NCI-H526 (cell line): ENCODE measurements around the gene ARHGAP28.

Experiments
- DNase-seq, 2 experiments: peaks; one replicate each; lab custom pipeline; 2025; lab: John Stamatoyannopoulos, UW

Gene ARHGAP28, protein sequence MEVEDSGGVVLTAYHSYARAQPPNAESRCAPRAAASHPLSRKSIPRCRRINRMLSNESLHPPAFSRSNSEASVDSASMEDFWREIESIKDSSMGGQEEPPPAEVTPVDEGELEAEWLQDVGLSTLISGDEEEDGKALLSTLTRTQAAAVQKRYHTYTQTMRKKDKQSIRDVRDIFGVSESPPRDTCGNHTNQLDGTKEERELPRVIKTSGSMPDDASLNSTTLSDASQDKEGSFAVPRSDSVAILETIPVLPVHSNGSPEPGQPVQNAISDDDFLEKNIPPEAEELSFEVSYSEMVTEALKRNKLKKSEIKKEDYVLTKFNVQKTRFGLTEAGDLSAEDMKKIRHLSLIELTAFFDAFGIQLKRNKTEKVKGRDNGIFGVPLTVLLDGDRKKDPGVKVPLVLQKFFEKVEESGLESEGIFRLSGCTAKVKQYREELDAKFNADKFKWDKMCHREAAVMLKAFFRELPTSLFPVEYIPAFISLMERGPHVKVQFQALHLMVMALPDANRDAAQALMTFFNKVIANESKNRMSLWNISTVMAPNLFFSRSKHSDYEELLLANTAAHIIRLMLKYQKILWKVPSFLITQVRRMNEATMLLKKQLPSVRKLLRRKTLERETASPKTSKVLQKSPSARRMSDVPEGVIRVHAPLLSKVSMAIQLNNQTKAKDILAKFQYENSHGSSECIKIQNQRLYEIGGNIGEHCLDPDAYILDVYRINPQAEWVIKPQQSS

DNA sequence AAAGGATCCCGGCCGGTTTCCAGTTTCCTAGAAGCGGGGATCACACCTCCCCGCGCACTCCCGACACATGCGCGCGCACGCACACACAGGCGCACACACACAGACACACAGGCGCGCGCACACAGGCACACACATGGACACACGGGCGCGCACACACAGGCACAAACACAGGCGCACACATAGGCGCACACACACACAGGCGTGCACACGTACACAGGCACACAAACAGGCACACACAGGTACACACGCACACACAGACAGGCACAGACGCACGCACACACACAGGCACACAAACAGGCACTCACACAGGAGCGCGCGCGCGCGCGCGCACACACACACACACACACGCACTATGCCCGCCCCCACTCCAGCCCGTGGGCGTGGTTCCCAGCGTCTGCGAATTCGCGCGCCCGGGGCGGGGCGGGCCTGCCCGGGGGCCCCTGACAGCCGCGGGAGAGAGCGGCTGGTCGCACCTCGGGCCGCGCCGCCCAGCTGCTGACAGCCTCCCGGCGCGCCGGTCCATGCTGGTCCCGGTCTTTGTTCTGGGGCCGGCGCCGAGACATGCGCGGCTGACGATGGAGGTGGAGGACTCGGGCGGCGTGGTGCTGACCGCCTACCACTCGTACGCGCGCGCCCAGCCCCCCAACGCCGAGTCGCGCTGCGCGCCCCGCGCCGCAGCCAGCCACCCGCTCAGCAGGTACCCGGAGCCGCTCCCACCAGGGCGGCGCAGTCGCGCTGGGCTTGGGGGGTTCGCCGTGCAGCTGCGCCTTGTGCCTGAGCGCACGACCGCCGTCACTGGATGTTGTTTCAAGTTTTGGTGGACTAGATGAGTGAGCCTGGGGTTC lies at the start of gene ARHGAP28:
Gene ARHGAP28, plus strand, starts transcription at position 470 of the 845 bp plus-strand sequence. Its CDS starts 106 bp downstream, at position 576.
- peak; percentile 79 to 90 for DNase-seq

DNA sequence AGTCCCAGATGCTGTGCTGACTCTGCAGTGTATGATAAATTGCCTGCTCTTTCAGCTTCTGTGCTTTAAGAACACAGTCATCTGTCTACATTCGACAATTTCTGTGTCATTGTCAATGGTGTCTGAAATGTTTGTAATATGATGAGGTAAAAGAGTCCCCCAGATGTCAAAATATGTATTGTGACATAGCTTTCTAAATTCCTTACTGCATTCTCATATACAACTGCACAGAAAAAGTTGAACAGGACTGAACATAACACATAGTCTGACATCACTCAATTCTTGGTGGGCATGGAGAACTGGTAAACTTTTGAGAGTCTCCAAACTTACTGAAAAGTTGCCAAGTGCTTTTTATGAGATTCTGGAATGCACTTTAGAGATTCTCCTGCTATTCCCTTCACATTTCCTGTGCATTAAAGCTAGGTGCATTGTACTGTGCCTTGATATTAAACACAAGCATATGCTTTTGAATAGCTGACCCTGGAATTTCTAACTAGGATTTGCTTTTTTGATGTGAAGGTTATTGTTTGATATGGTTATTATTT lies 48.1 kb upstream of the ARHGAP28 start:
- DNase-seq: no peak

DNA sequence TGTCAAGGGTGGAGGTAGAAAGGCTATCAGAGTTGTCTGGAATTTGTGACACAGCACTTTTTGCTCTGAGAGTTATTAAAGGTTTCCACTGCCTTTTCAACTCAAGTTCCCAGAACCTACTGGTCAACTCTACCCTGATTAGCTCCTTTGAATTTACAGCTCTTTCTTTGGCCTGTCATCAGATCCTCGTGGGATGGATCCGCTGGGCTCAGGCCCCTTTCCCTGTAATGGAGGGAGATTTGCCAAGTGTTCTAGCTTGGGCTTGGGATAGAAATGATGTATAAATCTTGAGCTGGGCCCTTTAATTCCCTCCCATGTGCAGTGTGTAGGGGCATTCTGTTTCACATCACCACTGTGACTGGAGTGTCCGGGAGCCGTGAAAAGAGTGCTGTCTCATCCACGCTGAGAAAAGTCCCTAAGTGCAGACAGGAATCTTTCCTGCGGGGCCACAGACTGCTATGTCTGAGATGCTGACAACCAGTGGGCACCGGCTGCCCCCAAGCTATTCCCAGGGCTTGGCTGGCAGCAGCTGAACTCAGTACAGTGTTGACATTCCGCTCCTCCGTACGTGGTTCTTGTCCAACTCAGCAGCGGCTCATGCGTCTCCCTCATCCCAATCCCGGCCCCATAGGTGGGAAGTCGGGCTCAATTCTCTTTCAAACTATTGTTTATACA lies 46.9 kb upstream of the ARHGAP28 start:
- DNase-seq: no peak

DNA sequence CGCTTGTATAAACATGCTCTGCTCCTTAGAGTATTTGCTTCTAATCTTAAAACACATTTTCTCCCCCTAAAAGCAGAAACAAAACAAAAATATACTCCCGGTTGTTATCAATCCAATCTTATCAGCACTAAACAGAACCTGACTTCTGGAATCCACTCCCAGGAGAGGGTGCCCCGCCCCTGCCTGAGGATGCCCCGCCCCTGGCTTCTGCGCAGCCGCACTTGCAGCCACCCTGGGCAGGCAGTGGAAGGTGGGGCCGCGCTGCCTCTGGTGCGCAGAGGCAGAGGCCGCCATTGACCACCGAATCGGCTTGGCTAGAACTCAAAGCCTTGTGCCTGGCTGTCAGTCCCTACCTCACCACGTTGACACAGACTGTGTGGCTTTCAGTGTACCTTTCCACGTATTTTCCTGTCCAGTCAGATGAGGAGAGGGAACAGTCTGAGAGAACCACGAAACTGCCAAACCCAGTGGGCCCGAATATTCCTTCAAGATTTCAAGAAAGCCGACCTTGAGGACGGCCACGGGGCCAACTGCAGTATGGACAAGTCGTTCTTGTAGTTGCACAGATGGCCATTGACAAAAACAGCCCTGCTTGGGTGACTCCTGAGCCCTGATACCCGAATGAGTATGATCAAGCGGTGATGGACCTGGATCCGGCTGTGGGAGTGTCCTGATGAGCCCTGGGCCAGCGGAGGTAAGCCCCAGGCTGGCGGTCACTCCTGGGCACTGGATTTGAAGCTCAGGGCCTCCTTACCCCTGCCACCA lies 46.2 kb upstream of the ARHGAP28 start:
- DNase-seq: no peak

DNA sequence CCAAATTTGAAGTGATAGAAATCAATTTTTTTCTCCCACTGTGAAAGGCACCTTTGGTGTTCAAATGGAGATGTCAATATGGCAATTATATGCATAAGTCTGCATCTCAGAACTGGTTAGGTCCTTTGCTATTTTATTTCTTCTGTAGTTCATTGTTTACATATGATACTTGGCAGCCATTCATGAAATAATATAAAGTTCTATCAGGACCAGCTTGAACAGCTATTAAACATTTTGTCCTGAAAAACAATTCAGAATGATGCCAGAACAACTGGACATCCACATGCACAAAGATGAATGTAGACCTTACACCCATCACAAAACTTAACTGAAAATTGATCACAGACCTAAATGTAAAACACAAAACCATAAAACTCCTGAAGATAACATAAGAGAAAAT lies 41.8 kb upstream of the ARHGAP28 start:
- no peak for DNase-seq

DNA sequence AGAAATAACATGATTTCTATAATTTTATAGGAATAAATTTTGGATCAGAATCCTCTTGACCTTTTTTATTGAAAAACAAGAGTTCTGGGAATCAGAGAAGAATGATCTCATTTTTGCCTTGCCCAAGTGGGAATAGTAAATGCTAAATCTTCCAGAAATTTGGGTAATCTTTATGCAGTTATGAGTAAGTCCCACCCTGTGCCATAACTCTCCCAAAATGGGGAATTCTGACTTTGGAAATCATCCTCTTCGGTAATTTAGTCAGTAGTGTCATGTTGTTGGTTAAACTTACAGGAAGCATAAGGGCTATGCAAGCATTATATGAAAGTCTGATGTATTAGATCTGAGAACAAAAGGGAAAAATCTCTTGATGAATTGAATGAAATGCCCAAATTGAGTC lies 20.6 kb upstream of the ARHGAP28 start:
- no peak for DNase-seq

DNA sequence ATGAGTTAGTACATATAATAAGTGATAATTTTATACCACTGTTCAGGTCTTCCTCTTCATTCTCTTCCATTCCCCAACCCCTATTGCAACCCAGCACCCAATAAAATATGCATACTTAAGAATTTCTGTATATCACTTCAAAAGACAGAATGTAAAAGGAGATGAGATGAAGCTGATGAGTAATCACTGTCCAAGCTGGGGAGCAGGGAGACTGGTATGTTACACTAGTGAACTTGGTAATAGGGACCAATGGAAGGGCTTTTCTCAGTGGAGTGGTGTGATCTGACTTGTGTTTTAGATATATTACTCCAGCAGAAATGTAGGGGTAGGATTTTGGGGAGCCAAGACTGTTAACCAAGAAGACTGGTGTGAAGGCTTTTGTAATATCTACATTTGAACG lies 18.0 kb upstream of the ARHGAP28 start:
- DNase-seq: no peak

DNA sequence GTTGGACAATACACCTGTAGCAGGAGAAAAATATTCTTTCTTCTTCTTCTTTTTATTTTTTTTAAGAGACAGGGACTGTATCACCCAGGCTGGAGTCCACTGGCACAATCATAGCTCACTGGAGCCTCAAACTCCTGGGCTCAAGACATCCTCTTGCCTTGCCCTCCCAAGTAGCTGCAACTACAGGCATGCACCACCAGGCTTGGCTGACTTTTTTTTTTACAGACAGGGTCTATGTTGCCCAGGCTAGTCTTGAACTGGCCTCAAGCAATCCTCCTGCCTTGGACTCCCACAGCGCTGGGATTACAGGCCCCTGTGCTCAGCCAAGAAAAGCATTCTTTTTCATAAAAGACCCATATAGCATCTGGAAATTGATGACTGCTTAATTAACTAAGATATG lies 17.1 kb upstream of the ARHGAP28 start:
- no peak for DNase-seq

DNA sequence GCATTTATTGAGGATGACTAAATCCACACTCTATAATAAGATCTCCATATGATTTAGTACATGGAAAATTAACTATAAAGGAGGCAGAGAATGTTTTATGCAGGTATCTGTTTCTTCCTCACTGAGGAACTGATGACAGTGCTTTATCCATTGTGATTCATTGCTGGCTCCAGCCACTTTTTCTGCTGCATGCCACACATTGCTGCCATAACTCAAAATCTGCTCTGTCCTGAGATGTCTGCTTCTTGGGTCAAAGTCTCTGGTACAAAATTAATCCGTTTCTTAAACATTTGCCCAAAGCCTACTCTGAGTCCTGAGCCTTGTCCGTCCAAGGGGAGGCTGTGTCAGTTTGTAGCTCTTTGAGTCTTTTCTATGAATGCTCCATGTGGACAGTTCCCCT lies 15.5 kb upstream of the ARHGAP28 start:
- no peak for DNase-seq

DNA sequence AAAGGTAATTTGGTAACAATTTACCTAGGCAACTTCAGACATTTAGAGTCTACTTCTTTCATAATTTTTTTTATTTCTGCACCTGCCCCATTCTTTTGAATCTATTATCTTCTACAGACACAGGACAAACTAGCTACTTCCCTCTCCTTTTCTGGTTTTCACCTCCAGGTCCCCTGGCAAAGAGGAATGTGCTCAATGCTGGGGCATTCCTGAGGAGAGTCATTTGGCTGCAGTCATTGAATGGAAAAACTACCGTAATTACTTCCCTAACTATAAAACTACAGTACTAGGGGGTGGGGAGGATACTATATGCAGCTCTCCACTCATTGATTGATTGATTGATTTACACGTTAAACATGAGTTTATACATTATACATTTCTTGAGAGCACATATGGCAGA lies 11.2 kb upstream of the ARHGAP28 start:
- DNase-seq: no peak

DNA sequence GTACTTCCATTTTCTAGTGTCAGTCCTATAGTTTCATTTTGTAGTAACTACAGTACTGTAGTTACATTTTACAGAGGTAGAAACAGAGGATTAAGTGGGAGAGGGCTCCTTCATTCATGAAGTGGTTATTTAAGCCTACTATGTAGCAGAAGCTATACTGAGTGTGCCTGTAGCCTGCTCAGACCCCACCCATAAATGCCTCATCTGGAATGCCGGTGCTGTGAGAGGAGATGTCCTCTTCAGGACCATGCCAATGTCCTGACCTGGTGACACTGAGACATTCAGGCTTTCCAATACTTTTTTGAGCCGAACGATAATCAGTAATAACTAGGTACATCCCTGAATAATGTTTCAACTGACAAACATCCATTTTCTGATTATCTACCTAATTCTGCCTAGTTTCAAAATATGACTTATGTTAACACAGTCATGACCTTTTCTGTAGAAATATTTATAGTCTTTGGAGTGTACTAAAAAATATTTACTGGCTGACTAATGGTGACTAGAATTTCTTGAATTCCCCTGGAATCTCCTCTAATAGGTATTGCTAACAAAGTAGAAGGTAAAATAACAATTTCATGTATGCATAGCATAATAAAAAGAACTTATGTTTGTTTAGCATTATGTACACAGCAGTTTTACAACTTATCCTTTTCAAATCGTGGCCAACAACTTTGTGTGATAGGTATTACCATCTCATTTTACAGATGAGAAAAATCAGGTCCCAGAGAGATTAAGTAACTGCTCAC lies 10.2 kb upstream of the ARHGAP28 start:
- DNase-seq: no peak

DNA sequence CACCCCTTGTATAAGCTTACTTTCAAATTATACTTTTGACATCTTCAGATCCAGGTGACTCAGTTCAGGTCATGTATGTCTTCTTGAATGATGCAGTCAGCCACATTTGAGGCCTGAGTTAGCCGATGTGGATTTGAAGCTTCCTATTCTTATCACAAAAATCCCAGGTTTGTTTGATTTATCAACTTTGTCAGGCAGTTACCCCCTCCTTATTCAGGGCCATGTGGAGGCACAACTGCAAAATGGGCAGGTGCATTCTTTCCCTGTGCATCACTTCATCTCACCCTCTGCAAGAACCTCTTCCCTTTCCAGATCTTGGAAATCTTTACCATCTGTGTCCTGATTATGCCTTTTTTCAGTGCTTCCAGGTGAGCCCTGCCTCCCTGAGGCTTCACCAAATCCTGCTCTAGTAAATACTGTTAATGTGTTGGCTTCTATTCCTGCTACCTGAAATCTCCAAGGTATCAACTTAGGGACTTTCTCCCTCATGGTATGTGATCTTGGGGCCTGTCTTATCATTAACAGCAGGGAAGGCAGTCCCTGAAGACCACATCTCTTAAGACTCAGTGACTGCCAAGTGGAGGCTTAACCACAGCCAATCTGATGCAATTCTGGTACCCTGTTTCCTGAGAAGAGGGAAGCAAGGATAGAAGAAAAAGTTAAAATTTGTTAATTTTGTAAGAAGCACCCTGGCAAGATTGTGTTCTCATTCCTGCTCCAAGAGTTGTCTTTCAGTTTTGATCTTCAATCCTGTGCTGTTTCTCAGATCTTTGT lies 9.4 kb upstream of the ARHGAP28 start:
- no peak for DNase-seq

DNA sequence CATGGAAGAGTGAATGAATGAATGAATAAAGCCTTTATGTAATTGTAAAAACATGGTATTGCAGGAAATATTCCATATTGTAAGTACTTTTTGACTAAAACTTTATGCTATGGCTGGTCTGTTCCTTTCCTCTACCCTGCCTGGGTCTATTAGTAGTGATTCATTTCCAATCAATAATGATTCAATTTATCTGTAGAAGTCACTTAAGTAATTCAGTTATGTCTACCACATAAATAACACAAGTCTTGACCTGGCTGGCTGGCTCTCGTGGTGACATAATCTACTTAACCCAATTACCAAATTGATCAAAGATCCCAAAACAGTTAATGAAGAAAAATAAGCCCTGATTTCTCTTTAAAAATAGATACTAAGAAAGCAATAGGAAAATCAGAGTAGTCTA lies 7.8 kb upstream of the ARHGAP28 start:
- no peak for DNase-seq

DNA sequence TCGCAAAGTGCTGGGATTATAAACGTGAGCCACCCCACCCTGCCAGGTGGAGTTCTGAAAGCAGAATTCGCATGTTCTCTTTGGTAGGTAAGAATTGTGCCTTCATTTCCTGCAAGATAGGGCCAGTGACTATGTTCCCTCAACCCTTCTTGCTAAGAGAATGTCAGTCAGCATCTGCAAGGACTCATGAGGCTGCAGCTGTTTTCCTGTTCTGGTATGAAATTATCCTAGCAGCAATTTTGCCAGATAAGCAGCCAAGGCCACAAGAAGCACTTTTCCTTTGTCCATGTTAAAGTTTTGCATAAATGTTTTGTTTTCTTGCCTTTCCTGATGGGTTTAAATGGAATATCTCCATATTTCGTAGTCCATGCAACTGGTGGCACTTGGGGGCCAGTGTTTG lies 6.8 kb upstream of the ARHGAP28 start:
- DNase-seq: no peak

DNA sequence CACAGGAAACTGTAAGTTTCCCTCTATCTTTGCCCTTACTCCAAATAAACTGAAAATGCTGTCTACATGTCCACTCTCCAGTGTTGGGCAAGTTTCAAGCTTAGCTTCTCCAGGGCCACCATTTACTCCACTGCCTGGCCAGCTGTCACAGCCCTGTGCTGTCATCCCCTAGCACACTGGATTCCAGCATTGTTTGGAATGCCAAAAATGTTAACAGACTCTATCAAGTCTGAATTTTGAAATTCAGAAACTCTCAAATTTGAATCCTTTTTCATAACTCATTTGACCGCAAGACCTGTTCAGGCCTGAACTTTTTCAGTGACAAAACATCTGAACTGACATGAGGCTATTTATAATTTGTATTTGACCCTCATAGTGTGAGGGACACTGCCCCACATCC lies 5.2 kb upstream of the ARHGAP28 start:
- DNase-seq: no peak

DNA sequence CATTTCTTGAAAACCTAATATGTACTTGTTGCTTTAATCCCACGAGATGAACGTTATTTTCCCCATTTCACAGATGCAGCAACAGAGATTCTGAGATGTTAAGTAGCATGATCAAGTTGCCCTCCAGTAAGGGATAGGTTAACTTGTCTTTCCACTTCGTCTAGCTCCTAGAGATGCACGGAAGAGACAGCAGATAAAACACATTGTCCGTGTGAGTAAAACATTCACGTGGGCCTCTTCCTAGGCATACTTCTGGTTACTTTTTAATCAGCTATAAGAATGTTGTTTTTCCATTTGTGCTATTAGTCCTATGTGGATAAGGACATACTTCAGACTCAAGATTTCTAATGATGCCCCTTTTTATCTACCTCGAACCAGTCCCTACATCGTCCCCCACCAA lies 1.2 kb upstream of the ARHGAP28 start:
- DNase-seq: no peak

DNA sequence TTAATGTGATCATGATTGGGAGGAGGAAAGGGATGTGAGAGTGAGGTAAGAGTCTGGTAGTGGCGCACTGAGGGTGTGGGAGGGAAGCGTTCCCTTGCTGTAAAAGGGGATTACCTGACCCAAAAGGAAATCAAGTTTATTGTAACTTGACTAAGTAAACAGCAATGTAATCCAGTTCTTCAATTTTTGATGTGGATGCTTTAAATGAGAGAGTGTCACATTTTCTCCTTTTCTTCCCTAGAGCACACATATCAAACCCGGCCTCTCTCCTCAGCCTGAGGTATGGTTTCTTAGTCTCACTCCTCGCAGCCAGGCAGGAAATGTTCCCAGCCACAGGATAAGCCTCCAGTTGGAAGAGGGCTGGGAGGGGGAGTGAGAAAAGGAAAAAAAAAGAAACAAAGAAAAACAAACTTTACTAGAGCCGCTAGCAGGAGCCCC lies 688 bp upstream of the ARHGAP28 start:
- no peak for DNase-seq

DNA sequence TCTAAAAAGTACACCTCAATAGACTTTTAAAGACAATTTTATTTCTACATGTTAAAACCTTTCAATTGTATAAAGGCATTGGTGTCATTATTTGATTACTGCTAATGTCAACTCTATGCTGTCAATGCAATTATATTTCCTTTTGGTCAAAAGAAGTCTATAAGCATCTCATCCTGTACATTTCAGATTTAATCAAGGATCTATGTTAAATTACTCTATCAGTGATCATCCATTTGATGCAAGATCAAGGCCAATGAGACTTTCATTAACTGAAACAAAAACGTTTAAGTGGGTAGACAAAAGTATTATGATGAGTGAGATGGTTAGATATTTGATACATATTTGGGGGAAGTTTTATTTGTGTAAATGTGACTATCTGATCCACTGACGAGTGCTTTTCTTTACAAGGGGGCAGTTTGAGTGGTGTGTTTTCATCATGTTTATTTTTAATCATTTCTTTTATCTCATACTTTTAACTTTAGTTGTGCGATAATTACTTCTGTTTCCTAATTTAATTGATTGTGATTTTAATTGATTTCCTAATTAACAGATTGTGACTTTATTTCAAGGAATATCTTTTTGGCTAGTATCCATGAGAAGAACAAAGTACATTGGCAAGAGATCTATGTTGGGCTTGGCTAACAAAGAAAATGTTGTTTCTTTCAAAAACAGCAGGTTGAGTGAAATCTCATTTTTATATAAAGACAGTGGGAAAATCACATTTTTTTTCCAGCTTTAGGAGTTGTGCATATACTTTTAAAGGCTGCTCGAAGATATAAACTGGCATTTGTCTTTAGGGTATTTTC lies 1.1 kb downstream of the ARHGAP28 start:
- no peak for DNase-seq

DNA sequence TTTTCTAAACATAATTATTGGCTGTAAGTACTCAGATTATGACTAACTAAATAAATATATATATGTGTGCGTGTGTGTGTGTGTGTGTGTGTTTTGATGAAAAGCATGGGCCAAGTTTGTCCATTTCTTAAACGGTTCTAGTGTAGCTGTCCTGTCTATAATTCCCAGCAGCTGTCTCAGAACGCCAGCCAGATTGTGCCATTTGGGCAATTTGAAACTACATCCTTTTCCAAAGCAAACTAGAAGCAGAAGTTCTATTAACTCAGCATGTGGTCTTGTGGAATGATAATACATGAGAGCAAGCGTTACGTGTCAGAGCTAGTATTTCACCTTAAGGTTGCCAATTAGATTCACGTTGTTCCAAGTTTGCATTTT lies 1.7 kb downstream of the ARHGAP28 start:
- DNase-seq: no peak
